ENCODE measurements around the gene LIG1. TPM values are rescaled to one million over a fixed set of nuclear protein-coding genes. Genes with fewer than 3 reads are reported as not detected.

The LIG1 gene
- total RNA-seq, 3 donors from 2014 or later (not counting 1 experiment from before 2014, with no cell fraction given), result 45.4 to 65.2 (median 57.2) TPM

- WGBS (ENCODE audit: insufficient coverage), result 93% methylated on average over 11 of the region's 12 CpGs
Measured at GRCh38 chr19:48123907-48124651, 46.1 kb downstream of the LIG1 start.

GRCh38 chr19:48122421-48122820 lies 47.7 kb downstream of the LIG1 start:
- TF ChIP-seq CTCF (IDR thresholded peaks at IDR 0.05), result no peak
- Mint-ChIP-seq H3K27me3 (ENCODE audit: low read depth in 2 of 2) (no peaks in the 10 kb centered on the region), H3K9me3 (no peaks in the 10 kb centered on the region), H3K4me3 (no peak overlapping the region), H3K36me3 (peaks cover 7% of the 10 kb centered on the region), H3K4me1 (peaks cover 0 to 15% of the 10 kb centered on the region in 2 donors), H3K27ac (peak overlapping the region; percentile 29 to 78)
- H3K9me3 ChIP-seq (ENCODE audit: control insufficient read depth, insufficient read depth, low read length), result no peaks in the 10 kb centered on the region
- H3K27me3 ChIP-seq (ENCODE audit: control insufficient read depth, insufficient read depth, low read length), result no peaks in the 10 kb centered on the region
- no peak for DNase-seq
- H3K4me3 ChIP-seq (ENCODE audit: low read length), result no peak overlapping the region
- 75% methylated on average over 14 of the region's 14 CpGs for WGBS (ENCODE audit: insufficient coverage)
- peaks cover 9% of the 10 kb centered on the region for H3K36me3 ChIP-seq (ENCODE audit: control insufficient read depth, insufficient read depth, low read length)
- no peak overlapping the region for H3K27ac ChIP-seq (ENCODE audit: low read length)
- peak in 1 of 3 donors; percentile 7 for ATAC-seq
- H3K4me1 ChIP-seq (ENCODE audit: control insufficient read depth, insufficient read depth, low read length), result peaks cover 12% of the 10 kb centered on the region
- intact Hi-C loops (cut with micrococcal nuclease), result no loop called here

More at GRCh38 chr19:48123907-48124651, 46.1 kb downstream of the LIG1 start:
- TF ChIP-seq CTCF (IDR thresholded peaks at IDR 0.05), result no peak
- Histone ChIP-seq H3K9me3 (ENCODE audit: control insufficient read depth, insufficient read depth, low read length) (no peaks in the 10 kb centered on the region), H3K4me1 (ENCODE audit: control insufficient read depth, insufficient read depth, low read length) (peaks cover 9% of the 10 kb centered on the region), H3K27ac (ENCODE audit: low read length) (no peak overlapping the region), H3K4me3 (ENCODE audit: low read length) (no peak overlapping the region), H3K27me3 (ENCODE audit: control insufficient read depth, insufficient read depth, low read length) (no peaks in the 10 kb centered on the region), H3K36me3 (ENCODE audit: control insufficient read depth, insufficient read depth, low read length) (peaks cover 15% of the 10 kb centered on the region)
- Mint-ChIP-seq H3K4me1 (peaks cover 0 to 8% of the 10 kb centered on the region in 2 donors), H3K36me3 (peaks cover 18% of the 10 kb centered on the region), H3K27ac (no peak overlapping the region), H3K4me3 (no peak overlapping the region), H3K27me3 (ENCODE audit: low read depth in 2 of 2) (no peaks in the 10 kb centered on the region), H3K9me3 (no peaks in the 10 kb centered on the region)
- no peak for DNase-seq
- ATAC-seq, result no peak
- intact Hi-C loops (cut with micrococcal nuclease), result no loop called here

GRCh38 chr19:48121909-48122371 lies 48.2 kb downstream of the LIG1 start:
- 20% methylated on average over 10 of the region's 10 CpGs for WGBS (ENCODE audit: insufficient coverage)
- Mint-ChIP-seq H3K27ac (peak overlapping the region; percentile 29 to 78), H3K27me3 (ENCODE audit: low read depth in 2 of 2) (no peaks in the 10 kb centered on the region), H3K4me3 (no peak overlapping the region), H3K4me1 (peaks cover 0 to 15% of the 10 kb centered on the region in 2 donors), H3K9me3 (no peaks in the 10 kb centered on the region), H3K36me3 (peaks cover 5% of the 10 kb centered on the region)
- Histone ChIP-seq H3K4me3 (ENCODE audit: low read length) (no peak overlapping the region), H3K36me3 (ENCODE audit: control insufficient read depth, insufficient read depth, low read length) (peaks cover 6% of the 10 kb centered on the region), H3K9me3 (ENCODE audit: control insufficient read depth, insufficient read depth, low read length) (no peaks in the 10 kb centered on the region), H3K4me1 (ENCODE audit: control insufficient read depth, insufficient read depth, low read length) (peaks cover 13% of the 10 kb centered on the region), H3K27ac (ENCODE audit: low read length) (no peak overlapping the region), H3K27me3 (ENCODE audit: control insufficient read depth, insufficient read depth, low read length) (no peaks in the 10 kb centered on the region)
- TF ChIP-seq CTCF (IDR thresholded peaks at IDR 0.05), result no peak
- intact Hi-C loops (cut with micrococcal nuclease), result no loop called here
- no peak for DNase-seq
- peak; percentile 36 to 46 (median 45) for ATAC-seq

Data from natural killer cell (primary cell).